Glutamatergic neuron (in vitro differentiated cells): Measurements from ENCODE around the gene ADSS1. TPM values are rescaled to one million over a fixed set of nuclear protein-coding genes. Genes with fewer than 3 reads are reported as not detected.

Experiments
- DNase-seq: peaks from one replicate; pipeline ENCODE4 v3.0.0; 2022
- H3K27ac Mint-ChIP-seq: one replicate; pipeline ENCODE4 v1.8.0; 2020; ENCODE audit warnings: mild to moderate bottlenecking, mixed read lengths, inconsistent platforms; ENCODE audit not compliant: unreplicated experiment
- H3K27me3 Mint-ChIP-seq: one replicate; pipeline ENCODE4 v1.8.0; 2020; ENCODE audit warnings: mild to moderate bottlenecking, moderate library complexity, mixed read lengths, inconsistent platforms; ENCODE audit not compliant: unreplicated experiment
- H3K36me3 Mint-ChIP-seq: one replicate; pipeline ENCODE4 v1.8.0; 2020; ENCODE audit warnings: mild to moderate bottlenecking, mixed read lengths, inconsistent platforms; ENCODE audit not compliant: unreplicated experiment
- H3K4me1 Mint-ChIP-seq: one replicate; pipeline ENCODE4 v1.8.0; 2020; ENCODE audit warnings: mild to moderate bottlenecking, low read depth, mixed read lengths, inconsistent platforms; ENCODE audit not compliant: unreplicated experiment
- H3K4me3 Mint-ChIP-seq: one replicate; pipeline ENCODE4 v1.8.0; 2020; ENCODE audit warnings: mild to moderate bottlenecking, mixed read lengths, inconsistent platforms; ENCODE audit not compliant: unreplicated experiment
- H3K9me3 Mint-ChIP-seq: one replicate; pipeline ENCODE4 v1.8.0; 2020; ENCODE audit warnings: mild to moderate bottlenecking, moderate library complexity, mixed read lengths, inconsistent platforms; ENCODE audit not compliant: unreplicated experiment
- CTCF ChIP-seq: fragments of 200-600 bp; sonication (generic); IDR thresholded peaks from one replicate; pipeline ENCODE4 v1.5.0; 2021; ENCODE audit not compliant: partially characterized antibody, unreplicated experiment
- total RNA-seq: library from RNA; stranded (reverse); fragmentation: NEBNext Ultra II Directional; extraction: Animal tissue kit (Norgen Biotek cat#: 25700); gene quantifications from one replicate; pipeline ENCODE4 v1.2.1, GENCODE V29; 2021; ENCODE audit not compliant: unreplicated experiment

Gene ADSS1
- total RNA-seq, 1 donor from 2014 or later = 45.1 TPM

- Mint-ChIP-seq H3K27me3 (peaks cover 15% of the 10 kb centered on the region), H3K4me3 (no peak overlapping the region), H3K36me3 (peaks cover 7% of the 10 kb centered on the region), H3K27ac (no peak overlapping the region), H3K9me3 (peaks cover 17% of the 10 kb centered on the region), H3K4me1 (peaks cover 11% of the 10 kb centered on the region)
- no peak for DNase-seq
- TF ChIP-seq CTCF = no peak
These were observed 49.8 kb downstream of the ADSS1 start for GRCh38 chr14:104773505-104774452.

- peaks cover 9% of the 10 kb centered on the region for H3K4me1 Mint-ChIP-seq
- peaks cover 12% of the 10 kb centered on the region for H3K27me3 Mint-ChIP-seq
- peaks cover 7% of the 10 kb centered on the region for H3K36me3 Mint-ChIP-seq
- DNase-seq = no peak
- TF ChIP-seq CTCF = no peak
- peaks cover 15% of the 10 kb centered on the region for H3K9me3 Mint-ChIP-seq
- no peak overlapping the region for H3K27ac Mint-ChIP-seq
- H3K4me3 Mint-ChIP-seq = no peak overlapping the region
These were observed 50.5 kb downstream of the ADSS1 start for GRCh38 chr14:104774453-104775072.

- H3K4me1 Mint-ChIP-seq = peaks cover 4% of the 10 kb centered on the region
- DNase-seq = no peak
- TF ChIP-seq CTCF = no peak
- peaks cover 17% of the 10 kb centered on the region for H3K9me3 Mint-ChIP-seq
- peaks cover 9% of the 10 kb centered on the region for H3K27me3 Mint-ChIP-seq
- peaks cover 7% of the 10 kb centered on the region for H3K36me3 Mint-ChIP-seq
- no peak overlapping the region for H3K4me3 Mint-ChIP-seq
- H3K27ac Mint-ChIP-seq = no peak overlapping the region
These were observed 51.1 kb downstream of the ADSS1 start for GRCh38 chr14:104775073-104775489.

- no peaks in the 10 kb centered on the region for H3K36me3 Mint-ChIP-seq
- H3K27ac Mint-ChIP-seq = no peak overlapping the region
- H3K27me3 Mint-ChIP-seq = peaks cover 9% of the 10 kb centered on the region
- no peak for DNase-seq
- H3K4me3 Mint-ChIP-seq = no peak overlapping the region
- TF ChIP-seq CTCF = no peak
- peaks cover 12% of the 10 kb centered on the region for H3K9me3 Mint-ChIP-seq
- H3K4me1 Mint-ChIP-seq = peaks cover 1% of the 10 kb centered on the region
These were observed 52.5 kb downstream of the ADSS1 start for GRCh38 chr14:104776481-104776880.
